ENCODE measurements around the gene CFAP46. TPM values are rescaled to one million over a fixed set of nuclear protein-coding genes. Genes with fewer than 3 reads are reported as not detected.

The CFAP46 gene
- total RNA-seq, 1 donor from 2014 or later = 0.94 TPM

DNA sequence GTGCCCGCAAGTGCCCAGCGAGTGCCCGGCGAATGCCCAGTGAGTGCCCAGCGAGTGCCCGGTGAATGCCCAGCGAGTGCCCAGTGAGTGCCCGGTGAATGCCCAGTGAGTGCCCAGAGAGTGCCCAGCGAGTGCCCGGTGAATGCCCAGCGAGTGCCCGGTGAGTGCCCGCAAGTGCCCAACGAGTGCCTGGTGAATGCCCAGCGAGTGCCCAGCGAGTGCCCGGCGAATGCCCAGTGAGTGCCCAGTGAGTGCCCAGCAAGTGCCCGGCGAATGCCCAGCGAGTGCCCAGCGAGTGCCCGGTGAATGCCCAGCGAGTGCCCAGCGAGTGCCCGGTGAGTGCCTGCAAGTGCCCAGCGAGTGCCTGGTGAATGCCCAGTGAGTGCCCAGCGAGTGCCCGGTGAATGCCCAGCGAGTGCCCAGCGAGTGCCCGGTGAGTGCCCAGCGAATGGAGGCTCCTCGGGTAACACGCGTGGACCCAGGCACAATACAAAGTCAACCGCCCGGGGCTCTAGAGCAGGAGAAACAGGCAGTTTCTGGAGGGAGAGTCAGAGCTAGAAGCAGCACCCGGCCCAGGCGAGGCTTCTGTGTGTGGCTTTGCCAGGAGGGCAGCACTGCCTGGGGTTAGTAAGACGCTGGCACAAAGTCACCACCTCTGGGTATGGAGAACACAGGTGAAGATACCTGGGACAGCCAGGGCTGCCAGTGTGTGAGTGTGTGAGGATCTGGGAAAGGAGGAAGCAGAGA lies 38.2 kb upstream of the CFAP46 start:
- intact Hi-C loops (cut with DNase I) = no loop called here
- DNase-seq (ENCODE audit: low spot score) = no peak

DNA sequence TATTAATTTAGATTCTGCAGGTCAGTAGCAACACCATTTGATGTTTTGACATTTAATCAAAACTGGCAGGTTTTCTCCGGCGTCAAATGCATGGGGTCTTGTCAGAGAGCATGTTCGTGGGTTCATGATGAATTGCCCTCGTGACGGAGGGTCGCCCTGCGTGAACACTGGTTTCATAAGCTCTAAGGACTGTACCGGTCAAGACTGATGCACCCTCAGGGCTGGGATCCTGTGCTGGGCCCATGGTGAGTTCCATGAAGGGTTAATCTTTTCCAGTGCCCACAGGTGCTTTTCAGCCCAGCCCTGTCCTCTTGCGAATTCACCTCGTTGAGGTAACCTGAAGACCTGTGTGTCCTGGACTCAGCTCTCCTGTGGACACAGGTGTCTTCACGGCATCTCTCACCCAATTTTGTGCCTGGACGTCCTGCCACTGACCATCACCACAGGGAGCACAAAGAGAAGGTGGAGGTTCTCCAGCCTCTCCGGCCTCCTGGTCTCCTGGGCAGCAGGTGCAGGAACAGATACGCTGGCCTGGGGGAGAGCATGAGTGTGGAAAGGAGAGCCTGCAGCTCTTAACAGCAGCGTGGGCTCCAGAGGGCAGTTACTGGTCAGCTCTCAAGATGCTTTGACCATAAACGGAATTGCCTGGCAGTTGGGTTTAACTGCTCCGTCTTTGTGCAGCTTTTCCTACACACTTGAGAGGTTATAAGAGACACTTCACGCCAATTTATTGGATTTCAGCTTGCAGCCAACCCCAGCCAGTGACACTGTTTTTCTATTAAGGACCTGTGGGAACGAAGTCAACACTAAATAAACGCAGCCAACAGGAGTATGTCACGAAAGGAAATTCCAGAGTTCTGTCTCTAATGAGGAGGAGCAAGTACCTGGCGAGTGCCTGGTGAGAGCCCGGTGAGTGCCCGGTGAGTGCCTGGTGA lies 37.4 kb upstream of the CFAP46 start:
- no peak for DNase-seq (ENCODE audit: low spot score)
- intact Hi-C loops (cut with DNase I) = no loop called here

DNA sequence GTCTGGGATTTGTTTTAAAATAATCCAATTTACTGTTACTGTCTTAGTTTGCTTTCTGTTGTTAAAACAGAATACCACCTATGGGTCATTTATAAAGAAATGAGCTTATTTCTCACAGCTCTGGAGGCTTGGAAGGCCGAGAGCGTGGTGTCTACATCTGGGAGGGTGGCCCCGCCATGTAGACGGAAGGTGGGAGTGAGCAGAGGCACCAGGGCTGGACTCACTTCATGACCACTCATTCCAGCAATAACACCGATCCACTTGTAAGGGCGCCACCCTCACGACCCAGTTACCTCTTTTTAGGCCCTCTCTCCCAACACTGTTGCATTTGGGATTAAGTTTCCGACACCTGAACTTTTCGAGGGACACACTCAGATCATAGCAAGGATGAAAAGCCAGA lies 36.2 kb upstream of the CFAP46 start:
- DNase-seq (ENCODE audit: low spot score) = peak; percentile 31
- intact Hi-C loops (cut with DNase I) = no loop called here

DNA sequence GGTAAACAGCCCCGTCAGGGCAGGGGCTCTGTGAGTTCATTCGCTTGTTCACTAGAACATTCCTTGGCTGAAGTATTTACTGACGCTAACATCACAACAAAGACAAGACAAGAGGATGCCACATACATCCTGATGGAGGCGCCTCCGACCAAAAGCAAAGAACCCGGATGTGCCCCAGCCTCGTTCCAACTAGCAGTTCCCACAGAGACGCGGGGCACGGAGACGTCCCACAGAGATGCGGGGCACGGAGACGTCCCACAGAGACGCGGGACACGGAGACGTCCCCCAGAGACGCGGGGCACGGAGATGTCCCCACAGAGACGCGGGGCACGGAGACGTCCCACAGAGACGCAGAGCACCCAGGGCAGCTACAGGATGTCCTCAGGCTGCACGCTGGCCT lies 35.4 kb upstream of the CFAP46 start:
- intact Hi-C loops (cut with DNase I) = no loop called here
- DNase-seq (ENCODE audit: low spot score) = peak; percentile 39

DNA sequence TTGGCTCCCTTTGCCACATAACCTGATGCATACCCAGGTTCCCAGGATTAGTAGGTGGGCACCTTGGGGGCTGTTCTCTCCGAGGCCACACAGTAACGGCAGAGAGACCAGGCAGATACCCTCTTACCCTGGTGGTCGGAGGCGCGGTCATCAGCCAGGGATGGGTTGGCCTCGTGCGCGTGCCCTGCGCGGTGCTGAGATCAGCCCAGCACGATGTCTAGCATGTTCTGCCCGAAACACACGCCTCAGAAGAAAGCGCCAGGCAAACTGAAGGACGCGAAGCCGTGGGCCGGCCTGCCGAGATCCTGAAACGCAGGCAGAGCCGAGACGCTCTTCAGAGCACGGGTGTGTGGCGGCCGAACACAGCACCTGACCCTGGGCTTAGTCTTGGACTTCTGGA lies 34.7 kb upstream of the CFAP46 start:
- intact Hi-C loops (cut with DNase I) = no loop called here
- peak; percentile 74 for DNase-seq (ENCODE audit: low spot score)

DNA sequence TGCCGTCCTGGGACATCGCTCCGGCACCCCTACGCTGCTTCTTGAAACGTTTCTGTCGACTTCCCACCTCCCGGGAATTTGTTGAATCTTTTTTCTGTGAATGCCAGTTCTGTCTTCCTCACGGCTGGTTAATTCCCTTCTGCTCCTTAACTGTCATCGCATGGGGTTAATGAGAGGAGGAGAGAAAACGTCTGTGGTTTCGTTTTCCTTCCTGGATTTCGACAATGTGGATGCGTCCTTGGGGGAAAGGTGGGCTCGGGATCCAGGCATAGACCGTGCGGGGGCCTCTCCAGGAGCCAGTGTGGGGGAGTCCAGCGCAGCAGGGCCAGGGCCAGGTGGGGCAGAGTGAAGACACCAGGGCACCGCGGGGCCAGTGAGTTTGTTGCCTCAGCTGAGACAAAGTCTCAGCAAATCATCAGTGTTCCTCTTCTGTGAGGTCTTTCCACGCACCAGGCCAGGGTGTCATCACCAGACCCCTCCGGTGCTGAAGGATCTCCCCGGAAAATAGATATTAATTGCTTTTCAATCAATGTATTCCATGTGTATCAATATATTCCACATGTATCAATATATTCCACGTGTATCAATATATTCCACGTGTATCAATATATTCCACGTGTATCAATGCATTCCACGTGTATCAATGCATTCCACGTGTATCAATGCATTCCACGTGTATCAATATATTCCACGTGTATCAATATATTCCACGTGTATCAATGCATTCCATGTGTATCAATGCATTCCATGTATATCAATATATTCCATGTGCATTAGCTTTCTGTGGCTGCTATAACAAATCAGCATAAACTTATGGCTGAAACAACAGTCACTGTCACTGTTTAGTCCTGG lies 33.7 kb upstream of the CFAP46 start:
- intact Hi-C loops (cut with DNase I) = no loop called here
- DNase-seq (ENCODE audit: low spot score) = peak; percentile 2

- intact Hi-C loops (cut with DNase I) = no loop called here
- peak; percentile 51 for DNase-seq (ENCODE audit: low spot score)
These were observed 32.8 kb upstream of the CFAP46 start for GRCh38 chr10:132974886-132975830.

DNA sequence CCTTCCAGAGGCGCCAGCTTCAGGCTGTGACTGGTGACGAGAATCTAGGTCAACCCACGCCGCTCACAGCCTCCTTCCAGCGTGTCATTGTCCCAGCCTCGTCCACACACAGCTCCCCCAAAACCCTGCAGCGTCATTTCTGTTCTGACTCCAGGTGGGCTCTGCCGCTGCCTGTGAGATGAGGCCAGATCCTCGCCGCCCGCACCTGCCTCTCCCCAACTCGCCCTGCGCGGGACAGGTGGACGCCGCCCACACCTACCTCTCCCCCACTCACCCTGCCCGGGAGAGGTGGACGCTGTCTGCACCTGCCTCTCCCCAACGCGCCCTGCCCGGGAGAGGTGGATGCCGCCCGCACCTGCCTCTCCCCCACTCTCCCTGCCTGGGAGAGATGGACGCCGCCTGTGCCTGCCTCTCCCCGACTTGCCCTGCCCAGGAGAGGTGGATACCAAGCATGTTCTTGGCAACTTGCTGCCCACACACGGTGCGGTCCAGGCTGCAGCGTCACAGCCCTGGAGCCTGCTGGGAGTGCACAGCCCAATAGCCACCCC lies 32.0 kb upstream of the CFAP46 start:
- intact Hi-C loops (cut with DNase I) = no loop called here
- DNase-seq (ENCODE audit: low spot score) = peak; percentile 61

GRCh38 chr10:132973903-132974241 lies 31.5 kb upstream of the CFAP46 start:
- peak; percentile 74 for DNase-seq (ENCODE audit: low spot score)
- intact Hi-C loops (cut with DNase I) = no loop called here

DNA sequence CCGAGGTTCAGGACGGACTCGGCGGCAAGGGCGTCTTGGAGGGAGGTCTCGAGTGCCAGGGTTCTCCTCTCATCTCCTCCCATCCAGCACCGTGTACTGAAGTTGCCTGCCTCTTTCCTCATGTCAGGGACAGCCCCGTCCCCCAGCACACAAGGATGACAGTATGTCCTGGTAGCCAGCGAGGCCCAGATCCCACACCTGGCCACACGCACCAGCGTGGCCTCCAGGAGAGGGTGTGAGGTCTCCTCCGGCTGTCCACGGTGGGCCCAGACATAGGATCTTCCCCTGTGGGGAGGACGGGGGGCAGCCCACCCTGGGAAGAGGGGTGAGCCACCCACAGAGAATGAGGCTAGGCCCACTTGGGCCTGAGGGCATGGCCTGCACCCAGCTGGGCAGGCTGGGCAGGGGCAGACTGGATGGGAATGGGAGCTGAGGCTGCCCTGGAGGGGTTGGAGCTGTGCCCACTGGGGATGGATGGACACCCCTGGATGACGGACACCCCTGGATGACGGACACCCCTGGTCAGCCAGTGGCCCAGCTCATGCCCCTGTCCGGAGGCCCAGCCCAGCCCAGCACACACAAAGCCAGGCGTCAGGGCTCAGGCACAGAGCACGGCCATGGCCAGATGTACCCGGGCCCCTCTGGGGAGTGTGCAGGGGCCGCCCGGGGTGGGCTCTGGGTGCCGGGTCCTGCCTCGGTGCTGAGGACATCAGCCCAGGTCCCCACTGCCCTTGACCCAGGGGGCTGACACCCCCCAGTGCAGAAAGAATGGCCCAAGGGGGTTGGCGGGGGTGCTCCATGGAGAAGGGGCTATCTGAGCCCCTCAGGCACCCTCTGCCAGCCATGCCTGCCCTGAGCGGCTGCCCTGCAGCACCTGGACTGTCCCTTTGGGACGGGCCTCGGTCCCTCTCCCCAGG lies 30.9 kb upstream of the CFAP46 start:
- intact Hi-C loops (cut with DNase I) = no loop called here
- DNase-seq (ENCODE audit: low spot score) = peak; percentile 70

DNA sequence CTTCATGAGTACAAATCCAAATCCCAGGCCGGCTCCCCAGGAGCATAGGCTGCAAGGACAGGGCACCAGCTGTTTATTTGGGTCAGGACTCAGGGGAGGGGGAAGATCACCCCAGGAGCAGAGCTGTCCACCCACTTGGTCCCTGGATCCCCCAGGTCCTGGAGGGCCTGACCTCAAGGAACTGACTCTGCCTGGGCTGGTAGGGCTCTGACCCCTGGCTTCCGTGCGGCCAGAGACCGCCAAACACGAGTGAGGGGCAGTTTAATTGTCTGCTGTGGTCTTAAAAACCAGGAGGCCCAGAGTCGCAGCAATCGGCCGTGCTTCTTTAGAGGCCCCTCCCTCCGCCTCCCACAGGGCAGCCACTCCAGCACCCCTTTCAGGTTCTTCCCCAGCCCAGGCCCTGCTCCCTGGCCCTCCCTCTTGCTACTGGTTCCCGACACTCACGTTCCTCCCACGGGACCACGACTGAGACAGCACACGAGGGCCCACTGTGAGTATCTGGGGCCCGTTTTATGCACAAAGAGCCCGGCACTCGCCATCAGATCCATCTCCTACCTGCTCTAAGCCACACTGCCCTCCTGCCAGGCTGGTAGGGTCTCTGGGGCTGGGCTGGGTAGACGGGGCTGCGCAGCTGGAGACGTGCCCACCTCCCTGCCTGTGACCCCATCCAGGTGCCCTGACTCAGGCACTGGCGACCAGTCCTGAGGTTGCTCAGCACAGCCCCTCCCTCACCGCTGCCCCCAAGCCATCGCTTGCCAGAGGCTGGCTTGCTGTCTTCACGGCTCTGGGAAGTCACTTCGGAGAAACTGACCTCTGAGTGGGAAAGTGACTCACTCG lies 30.0 kb upstream of the CFAP46 start:
- DNase-seq (ENCODE audit: low spot score) = peak; percentile 56
- intact Hi-C loops (cut with DNase I) = no loop called here

- intact Hi-C loops (cut with DNase I) = no loop called here
- DNase-seq (ENCODE audit: low spot score) = peak; percentile 70
These were observed 29.2 kb upstream of the CFAP46 start for GRCh38 chr10:132971448-132972148.

DNA sequence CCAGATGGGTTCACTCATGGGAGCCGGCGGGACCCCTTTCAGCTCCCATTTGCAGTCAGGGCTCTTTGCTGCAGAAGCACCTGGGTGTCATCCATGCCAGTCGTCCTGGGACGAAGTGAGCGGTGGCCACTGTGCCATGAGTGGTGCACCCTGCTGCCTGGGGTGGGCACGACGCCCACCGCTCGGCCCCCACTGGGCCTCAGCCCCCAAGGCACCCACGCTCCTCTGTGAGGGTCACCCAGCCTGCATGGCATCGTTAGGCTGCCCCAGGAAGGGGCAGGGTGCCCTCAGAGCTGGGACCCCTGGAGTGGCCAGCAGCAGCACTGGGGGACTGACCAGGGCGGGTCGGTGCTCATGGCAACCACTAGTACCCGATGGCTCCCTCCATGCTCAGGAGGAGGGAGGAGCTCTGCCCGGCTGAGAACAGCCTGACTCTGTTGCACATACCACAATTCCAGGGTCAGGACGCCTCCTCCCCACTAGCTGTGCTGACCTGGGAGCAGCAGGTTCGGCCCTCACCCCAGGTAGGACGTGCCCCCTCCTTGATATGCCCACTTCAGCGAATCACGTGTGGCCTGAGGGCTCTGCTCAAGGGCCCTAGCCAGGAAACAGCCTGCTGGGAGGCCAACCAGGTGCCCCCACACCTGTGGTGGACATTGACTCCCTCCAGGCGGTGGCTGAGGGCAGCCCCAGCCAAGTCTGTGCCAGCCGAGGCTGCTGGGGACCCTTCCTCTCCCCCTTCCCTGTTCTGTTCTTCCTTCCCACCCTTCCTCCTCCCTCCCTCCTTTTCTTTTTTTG lies 28.5 kb upstream of the CFAP46 start:
- intact Hi-C loops (cut with DNase I) = no loop called here

DNA sequence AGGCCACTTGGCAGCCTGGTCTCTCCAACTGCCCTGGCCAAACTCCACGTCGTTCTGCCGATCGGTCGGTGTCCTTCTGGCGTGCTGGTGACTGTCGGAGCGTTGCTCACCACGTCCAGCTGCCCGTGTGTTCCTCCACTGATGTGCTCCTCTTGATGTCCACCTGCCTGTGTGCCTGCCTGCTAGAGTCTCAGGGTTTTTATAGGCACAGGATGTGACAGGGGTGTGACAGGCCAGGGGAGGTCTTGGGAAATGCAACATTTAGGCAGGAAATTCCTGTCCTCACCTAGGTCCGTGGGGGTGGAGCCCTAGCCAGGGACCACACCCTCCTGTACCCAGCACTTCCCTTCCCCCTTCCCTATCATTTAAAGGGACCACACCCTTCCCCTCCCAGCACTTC lies 25.2 kb upstream of the CFAP46 start:
- DNase-seq (ENCODE audit: low spot score) = peak; percentile 70

More for the DNA sequence above, 28.5 kb upstream of the CFAP46 start:
- peak; percentile 56 for DNase-seq (ENCODE audit: low spot score)

DNA sequence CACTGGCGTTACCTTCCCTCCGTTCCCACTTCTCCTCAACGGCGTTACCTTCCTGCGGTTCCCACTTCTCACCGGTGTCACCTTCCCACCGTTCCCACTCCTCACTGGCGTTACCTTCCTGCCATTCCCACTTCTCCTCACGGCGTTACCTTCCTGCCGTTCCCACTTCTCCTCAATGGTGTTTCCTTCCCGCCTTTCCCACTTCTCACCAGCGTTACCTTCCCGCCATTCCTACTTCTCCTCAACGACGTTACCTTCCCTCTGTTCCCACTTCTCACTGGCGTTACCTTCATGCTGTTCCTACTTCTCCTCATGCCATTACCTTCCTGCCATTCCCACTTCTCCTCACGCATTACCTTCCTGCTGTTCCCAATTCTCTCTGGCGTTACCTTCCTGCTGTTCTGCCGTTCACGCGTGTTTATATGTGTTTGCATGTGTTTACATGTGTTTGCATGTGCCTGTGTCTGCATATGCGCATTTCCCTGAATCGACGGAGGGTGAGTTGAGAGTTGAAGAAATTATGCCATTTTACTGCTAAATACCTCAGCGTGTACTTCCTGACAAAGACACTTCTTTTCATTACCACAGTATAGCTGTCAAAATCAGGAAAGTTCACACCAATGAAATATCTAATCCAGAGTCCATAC lies 23.2 kb upstream of the CFAP46 start:
- intact Hi-C loops (cut with DNase I) = no loop called here
- peak; percentile 47 for DNase-seq (ENCODE audit: low spot score)

More for the DNA sequence above, 25.2 kb upstream of the CFAP46 start:
- intact Hi-C loops (cut with DNase I) = no loop called here
